ENCODE data around the gene WNT7B. TPM values are rescaled to one million over a fixed set of nuclear protein-coding genes. Genes with fewer than 3 reads are reported as not detected.

Gene WNT7B
- total RNA-seq, 4 donors from 2014 or later = not detected

DNA sequence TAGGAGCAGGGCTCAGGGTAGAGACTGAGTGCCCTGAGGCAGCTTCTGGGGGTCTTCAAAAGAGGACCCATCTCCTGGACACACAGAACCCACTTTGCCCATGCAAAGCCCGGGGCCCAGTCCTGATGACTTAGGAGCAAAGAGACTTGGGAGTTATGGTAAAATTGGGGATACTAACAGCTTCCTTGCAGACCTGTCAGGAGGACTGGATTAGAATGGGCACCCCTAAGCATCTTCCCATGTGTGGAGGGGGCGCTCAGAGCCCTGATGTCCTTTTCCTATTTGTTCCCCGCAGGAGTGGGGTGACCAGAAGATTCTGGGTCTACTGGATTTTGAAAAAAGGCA lies 100.0 kb downstream of the WNT7B start:
- TF ChIP-seq, protein P1, sequence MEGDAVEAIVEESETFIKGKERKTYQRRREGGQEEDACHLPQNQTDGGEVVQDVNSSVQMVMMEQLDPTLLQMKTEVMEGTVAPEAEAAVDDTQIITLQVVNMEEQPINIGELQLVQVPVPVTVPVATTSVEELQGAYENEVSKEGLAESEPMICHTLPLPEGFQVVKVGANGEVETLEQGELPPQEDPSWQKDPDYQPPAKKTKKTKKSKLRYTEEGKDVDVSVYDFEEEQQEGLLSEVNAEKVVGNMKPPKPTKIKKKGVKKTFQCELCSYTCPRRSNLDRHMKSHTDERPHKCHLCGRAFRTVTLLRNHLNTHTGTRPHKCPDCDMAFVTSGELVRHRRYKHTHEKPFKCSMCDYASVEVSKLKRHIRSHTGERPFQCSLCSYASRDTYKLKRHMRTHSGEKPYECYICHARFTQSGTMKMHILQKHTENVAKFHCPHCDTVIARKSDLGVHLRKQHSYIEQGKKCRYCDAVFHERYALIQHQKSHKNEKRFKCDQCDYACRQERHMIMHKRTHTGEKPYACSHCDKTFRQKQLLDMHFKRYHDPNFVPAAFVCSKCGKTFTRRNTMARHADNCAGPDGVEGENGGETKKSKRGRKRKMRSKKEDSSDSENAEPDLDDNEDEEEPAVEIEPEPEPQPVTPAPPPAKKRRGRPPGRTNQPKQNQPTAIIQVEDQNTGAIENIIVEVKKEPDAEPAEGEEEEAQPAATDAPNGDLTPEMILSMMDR (IDR thresholded peaks at IDR 0.05; ENCODE audit: low read depth) = no peak

DNA sequence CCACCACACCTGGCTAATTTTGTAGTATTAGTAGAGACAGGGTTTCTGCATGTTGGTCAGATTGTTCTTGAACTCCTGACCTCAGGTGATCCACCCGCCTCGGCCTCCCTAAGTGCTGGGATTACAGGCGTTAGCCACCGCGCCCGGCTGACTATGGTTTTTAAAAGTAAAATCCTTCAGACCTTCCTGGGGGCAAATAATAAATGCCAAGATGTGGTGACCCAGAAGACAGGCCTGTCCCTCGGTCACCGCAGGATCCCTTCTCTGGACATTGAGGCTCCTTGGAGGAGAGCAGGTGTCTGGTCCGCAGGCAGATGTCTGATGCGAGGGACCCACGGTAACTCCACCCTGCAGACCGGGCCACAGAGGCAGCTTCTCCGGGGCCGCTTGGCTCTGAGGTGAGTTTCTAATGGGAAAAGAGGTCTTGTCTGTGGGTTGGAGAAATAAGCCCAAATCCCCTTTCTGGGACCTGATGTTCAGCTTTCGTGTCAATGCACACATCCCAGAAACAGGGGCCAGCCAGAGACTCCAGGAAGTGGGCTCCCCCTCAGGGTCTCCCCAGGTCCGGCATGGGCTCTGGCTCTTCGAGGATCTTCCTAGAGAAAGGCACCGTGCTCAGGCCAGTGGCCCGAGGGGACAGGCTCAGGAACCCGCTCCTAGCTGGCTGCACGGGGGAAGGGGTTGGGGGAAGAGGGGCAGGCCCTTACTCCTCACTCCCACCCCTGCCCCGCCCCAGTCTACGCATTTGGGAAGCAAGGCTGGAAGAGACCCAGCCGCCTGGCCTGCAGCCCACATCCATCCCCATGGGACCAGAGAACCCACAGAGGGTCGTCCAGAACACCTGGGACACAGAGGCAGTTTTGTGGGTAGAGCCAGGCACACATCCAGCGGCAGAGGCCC lies 100.6 kb downstream of the WNT7B start:
- TF ChIP-seq, protein P1 (IDR thresholded peaks at IDR 0.05; ENCODE audit: low read depth) = no peak

DNA sequence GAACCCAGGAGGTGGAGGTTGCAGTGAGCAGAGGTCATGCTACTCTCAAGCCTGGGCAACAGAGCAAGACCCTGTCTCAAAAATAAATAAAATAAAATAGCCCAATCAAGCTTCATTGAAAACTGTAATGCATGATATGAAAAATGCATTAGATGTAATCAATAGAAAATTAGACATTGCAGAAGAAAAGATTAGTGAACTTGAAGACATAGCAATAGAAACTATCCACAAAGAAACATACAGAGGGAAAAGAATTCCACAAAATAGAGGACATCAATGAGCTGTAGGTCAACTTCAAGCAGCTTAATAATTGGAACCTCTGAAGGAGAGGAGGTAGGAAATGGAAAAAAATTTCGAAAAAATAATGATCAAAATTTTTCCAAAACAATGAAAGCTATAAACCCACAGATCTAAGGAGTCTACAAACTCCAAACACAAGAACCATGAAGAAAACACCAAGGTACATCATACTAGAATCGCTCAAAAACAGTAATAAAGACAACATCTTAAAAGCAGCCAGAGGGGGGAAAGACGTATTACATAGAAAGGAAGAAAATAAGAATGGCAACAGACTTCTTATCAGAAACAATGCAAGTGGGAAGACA lies 104.2 kb downstream of the WNT7B start:
- TF ChIP-seq, protein P1 (IDR thresholded peaks at IDR 0.05; ENCODE audit: low read depth) = no peak

DNA sequence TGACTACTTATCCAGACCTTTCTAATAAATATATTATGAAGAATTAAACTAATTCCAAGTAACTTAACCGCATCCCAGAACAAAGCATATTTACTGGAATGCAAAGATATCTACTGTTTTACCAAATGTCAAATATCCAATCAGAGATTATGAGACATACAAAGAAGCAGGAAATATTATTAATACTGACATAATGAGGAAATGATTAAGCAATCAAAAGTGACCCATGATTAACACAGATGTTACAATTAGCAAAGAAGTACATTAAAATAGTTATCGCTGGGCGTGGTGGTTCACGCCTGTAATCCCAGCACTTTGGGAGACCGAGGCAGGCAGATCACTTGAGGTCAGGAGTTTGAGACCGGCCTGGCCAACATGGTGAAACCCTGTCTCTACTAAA lies 105.2 kb downstream of the WNT7B start:
- TF ChIP-seq, protein P1 (IDR thresholded peaks at IDR 0.05; ENCODE audit: low read depth) = no peak

Other genes starting within 250 kb of the WNT7B start
- 10 to 100 TPM; 23.5 to 51.0 (median 36.0) TPM for gene PPARA, start 173.4 kb upstream of the WNT7B start, total RNA-seq

Measured in subcutaneous adipose tissue (tissue), 4 donors.